Esophagus muscularis mucosa (tissue), 4 donors: ENCODE results near the gene STPG2. TPM values are rescaled to one million over a fixed set of nuclear protein-coding genes. Genes with fewer than 3 reads are reported as not detected.

ENCODE experiments used
- DNase-seq: peaks from one replicate; pipeline ENCODE4 v3.0.0-alpha.2; 2017; ENCODE audit errors: extremely low spot score
- H3K27ac ChIP-seq, 4 donors: fragments of 200-600 bp; sonication (generic); replicated peaks in 1 of 4; 1 replicate in 3 of 4; 2 replicates in 1 of 4; pipeline ENCODE4 v1.5.1; 2016 to 2019; ENCODE audit warnings: mild to moderate bottlenecking in 1 of 4
- H3K27me3 ChIP-seq, 4 donors: fragments of 200-600 bp; sonication (generic); one replicate each; pipeline versions ENCODE4 v1.5.1 to v1.6.0; 2016 to 2019
- H3K36me3 ChIP-seq, 4 donors: fragments of 200-600 bp; sonication (generic); one replicate each; pipeline ENCODE4 v1.5.1; 2016 to 2019
- H3K4me1 ChIP-seq, 4 donors: fragments of 200-600 bp; sonication (generic); one replicate each; pipeline ENCODE4 v1.5.1; 2016 to 2019
- H3K4me3 ChIP-seq, 4 donors: fragments of 200-600 bp; sonication (generic); 1 replicate in 2 of 4; 2 replicates in 2 of 4; pipeline ENCODE4 v1.5.1; 2016 to 2019; ENCODE audit warnings: mild to moderate bottlenecking in 4 of 4, moderate library complexity in 1 of 4
- H3K9me3 ChIP-seq, 4 donors: fragments of 200-600 bp; sonication (generic); 1 replicate in 3 of 4; 2 replicates in 1 of 4; pipeline ENCODE4 v1.5.1; 2016 to 2019
- CTCF ChIP-seq, 3 experiments: fragments of 200-600 bp in 2 of 3; fragments of 450-650 bp in 1 of 3; sonication (generic) in 2 of 3; IDR thresholded peaks; one replicate each; pipeline ENCODE4 v1.5.1; 2017 to 2019; ENCODE audit warnings: antibody characterized with exemption in 3 of 3, mild to moderate bottlenecking in 2 of 3, moderate library complexity in 1 of 3
- EP300 ChIP-seq: sonication (generic); formaldehyde crosslinking; IDR thresholded peaks from one replicate; pipeline ENCODE4 v1.6.1; 2017; ENCODE audit warnings: antibody characterized with exemption
- POLR2A ChIP-seq: fragments of 450-650 bp; IDR thresholded peaks from one replicate; pipeline ENCODE4 v1.6.1; 2017; ENCODE audit warnings: antibody characterized with exemption, moderate library complexity, mild to moderate bottlenecking, low read depth
- POLR2AphosphoS5 ChIP-seq, 2 donors: sonication (generic); formaldehyde crosslinking; IDR thresholded peaks; one replicate each; pipeline ENCODE4 v1.6.1; 2017; ENCODE audit warnings: antibody characterized with exemption in 2 of 2
- WGBS: methylation state at CpG from one replicate; pipeline ENCODE4 v1.1.5; 2018; 5-methylcytosine and 5-hydroxymethylcytosine counted together
- intact Hi-C: fragments of 100-400 bp; cut with DNase I; formaldehyde crosslinking; loops from one replicate; pipeline ENCODE4 v1.15.1; 2023
- total RNA-seq, 4 donors: library from RNA; depleted of rRNA; stranded (reverse); fragments of >200 nt; gene quantifications; one replicate each; pipeline versions ENCODE4 v1.1.0 to v1.2.1, GENCODE V29; 2016

The STPG2 gene
- total RNA-seq, 4 donors from 2014 or later = 0.17 to 0.26 TPM; not detected in 2

GRCh38 chr4:98046665-98047064 lies 96.6 kb downstream of the STPG2 start:
- Histone ChIP-seq H3K27ac (no peak overlapping the region), H3K27me3 (no peaks in the 10 kb centered on the region), H3K4me3 (no peak overlapping the region), H3K4me1 (no peaks in the 10 kb centered on the region), H3K36me3 (no peaks in the 10 kb centered on the region), H3K9me3 (no peaks in the 10 kb centered on the region)
- WGBS = 40% methylated on average over 1 of the region's 1 CpG
- TF ChIP-seq POLR2A (no peak), POLR2AphosphoS5 (IDR thresholded peaks at IDR 0.05) (no peak), CTCF (IDR thresholded peaks at IDR 0.05) (no peak), EP300 (no peak)
- intact Hi-C loops = no loop called here
- DNase-seq = no peak

DNA sequence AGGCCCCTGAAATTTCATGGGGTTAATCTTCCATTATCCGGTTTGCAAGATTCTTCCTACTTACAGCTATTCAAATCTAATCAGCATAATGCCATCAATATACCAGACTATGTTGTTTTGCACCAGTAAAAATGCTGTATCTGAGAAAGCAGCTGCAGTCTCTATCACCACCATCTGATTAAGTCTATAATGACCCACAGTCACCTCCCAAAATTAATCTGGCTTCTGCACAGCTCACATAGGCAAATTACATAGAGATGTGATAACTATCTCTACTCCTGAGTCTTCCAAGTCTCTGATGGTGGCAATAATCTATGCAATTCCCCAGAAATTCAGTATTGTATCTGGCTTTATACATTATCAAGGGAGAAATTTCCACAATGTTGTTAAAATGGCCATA lies 113.2 kb downstream of the STPG2 start:
- TF ChIP-seq POLR2A (no peak), POLR2AphosphoS5 (IDR thresholded peaks at IDR 0.05) (no peak), EP300 (no peak), CTCF (IDR thresholded peaks at IDR 0.05) (no peak)
- intact Hi-C loops = no loop called here
- WGBS = 56% methylated on average over 1 of the region's 1 CpG

DNA sequence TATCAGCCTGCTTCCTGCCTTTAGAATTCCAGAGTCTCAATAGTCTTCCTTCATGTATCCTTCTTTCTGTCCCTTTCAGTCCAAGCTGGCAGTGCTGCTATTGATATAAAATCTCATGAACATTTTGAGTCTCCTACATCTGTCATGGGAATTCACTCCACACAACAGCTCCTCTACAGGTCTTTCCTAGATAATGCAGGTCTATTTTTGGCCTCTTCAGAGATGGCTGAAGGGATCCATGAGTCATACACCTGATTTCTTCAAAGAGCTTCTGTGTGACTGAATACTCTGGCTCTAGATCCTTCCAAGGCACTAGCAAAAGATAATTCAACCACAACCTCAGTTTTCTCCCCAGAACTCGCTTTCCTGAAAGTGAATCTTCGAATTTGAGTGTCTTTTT lies 115.4 kb downstream of the STPG2 start:
- H3K27ac ChIP-seq = no peak overlapping the region
- DNase-seq = no peak
- H3K4me3 ChIP-seq = no peak overlapping the region
- no peak for TF ChIP-seq EP300
- no peak for TF ChIP-seq POLR2AphosphoS5 (IDR thresholded peaks at IDR 0.05)
- no peak for TF ChIP-seq CTCF (IDR thresholded peaks at IDR 0.05)
- TF ChIP-seq POLR2A = no peak
- no peaks in the 10 kb centered on the region for H3K4me1 ChIP-seq
- H3K9me3 ChIP-seq = peaks cover 0 to 6% (median 2%) of the 10 kb centered on the region in 4 donors
- no peaks in the 10 kb centered on the region for H3K36me3 ChIP-seq
- WGBS = 76% methylated on average over 2 of the region's 2 CpGs
- intact Hi-C loops = no loop called here
- no peaks in the 10 kb centered on the region for H3K27me3 ChIP-seq

More for the DNA sequence above, 113.2 kb downstream of the STPG2 start:
- Histone ChIP-seq H3K4me1 (no peaks in the 10 kb centered on the region), H3K4me3 (no peak overlapping the region), H3K36me3 (no peaks in the 10 kb centered on the region), H3K9me3 (peaks cover 0 to 6% (median 2%) of the 10 kb centered on the region in 4 donors), H3K27ac (no peak overlapping the region), H3K27me3 (no peaks in the 10 kb centered on the region)
- DNase-seq = no peak

DNA sequence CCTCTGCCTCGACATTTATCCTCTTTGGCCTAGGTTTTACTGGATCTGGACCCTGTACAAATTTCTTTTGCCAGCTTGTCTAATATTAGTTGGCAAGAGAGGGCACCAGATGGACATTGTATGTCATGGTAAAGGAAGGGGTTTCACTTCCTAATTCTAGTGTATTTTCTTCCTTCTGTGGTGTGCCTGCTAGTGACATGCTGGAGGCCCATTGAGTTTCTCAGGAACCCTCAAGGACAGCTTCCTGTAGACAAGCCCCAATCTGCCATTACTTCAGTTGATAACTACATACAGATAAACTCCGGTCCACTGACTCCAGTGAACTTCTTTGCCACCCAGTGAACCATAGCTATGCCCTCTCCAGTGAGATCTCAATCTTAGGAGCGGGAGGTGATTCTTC lies 116.9 kb downstream of the STPG2 start:
- no peaks in the 10 kb centered on the region for H3K36me3 ChIP-seq
- intact Hi-C loops = no loop called here
- no peak for DNase-seq
- H3K4me3 ChIP-seq = no peak overlapping the region
- H3K4me1 ChIP-seq = no peaks in the 10 kb centered on the region
- no peaks in the 10 kb centered on the region for H3K27me3 ChIP-seq
- H3K27ac ChIP-seq = no peak overlapping the region
- WGBS = 84% methylated on average over 3 of the region's 3 CpGs
- peaks cover 0 to 6% (median 2%) of the 10 kb centered on the region in 4 donors for H3K9me3 ChIP-seq
- TF ChIP-seq EP300 (no peak), POLR2AphosphoS5 (IDR thresholded peaks at IDR 0.05) (no peak), CTCF (IDR thresholded peaks at IDR 0.05) (no peak), POLR2A (no peak)

GRCh38 chr4:98006814-98007412 lies 136.4 kb downstream of the STPG2 start:
- Histone ChIP-seq H3K36me3 (no peaks in the 10 kb centered on the region), H3K27me3 (no peaks in the 10 kb centered on the region), H3K4me3 (no peak overlapping the region), H3K9me3 (peaks cover 0 to 18% (median 9%) of the 10 kb centered on the region in 4 donors), H3K4me1 (no peaks in the 10 kb centered on the region), H3K27ac (no peak overlapping the region)
- TF ChIP-seq CTCF (IDR thresholded peaks at IDR 0.05) (no peak), POLR2A (no peak), POLR2AphosphoS5 (IDR thresholded peaks at IDR 0.05) (no peak), EP300 (no peak)
- DNase-seq = no peak
- intact Hi-C loops = no loop called here
- 61% methylated on average over 3 of the region's 3 CpGs for WGBS
